Renal cortex interstitium (tissue), 11 donors: ENCODE data around the gene DPP8. TPM values are rescaled to one million over a fixed set of nuclear protein-coding genes. Genes with fewer than 3 reads are reported as not detected.
"Not testable (repeated sequence)": the region's sequence is repeated elsewhere in the genome, so short reads cannot be mapped to it uniquely, and the experiment has no call there.

Experiments
- DNase-seq, 11 donors: peaks; one replicate each; pipeline ENCODE4 v3.0.0-alpha.2; 2013; ENCODE audit warnings: low read depth in 9 of 11, low spot score in 4 of 11; ENCODE audit errors: extremely low read depth in 1 of 11
- polyA plus RNA-seq, 3 donors: library from polyadenylated mRNA; unstranded; fragments of 120-200 nt; gene quantifications; one replicate each; pipeline ENCODE4 v1.2.1, GENCODE V29; 2013; ENCODE audit not compliant: insufficient read length in 3 of 3

The DPP8 gene
- polyA plus RNA-seq, 3 donors: 25.3 to 31.5 (median 26.9) TPM

DNA sequence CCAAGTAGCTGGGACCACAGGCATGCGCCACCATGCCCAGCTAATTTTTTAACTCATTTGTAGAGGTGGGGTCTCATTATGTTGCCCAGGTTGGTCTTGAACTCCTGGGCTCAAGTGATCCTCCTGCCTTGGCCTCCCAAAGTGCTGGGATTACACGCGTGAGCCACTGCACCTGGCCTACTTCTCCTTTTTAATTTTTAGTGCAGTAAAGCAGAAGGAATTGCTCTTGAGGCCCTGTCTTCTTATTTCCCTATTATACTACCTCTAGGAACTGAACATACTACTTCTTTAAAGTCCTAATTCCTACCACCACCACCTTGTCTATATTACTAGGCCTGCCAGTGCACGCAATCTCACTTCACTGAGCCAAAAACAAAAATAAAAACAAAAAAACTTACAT, 62.2 kb downstream of the DPP8 start:
- DNase-seq: not testable (repeated sequence)

DNA sequence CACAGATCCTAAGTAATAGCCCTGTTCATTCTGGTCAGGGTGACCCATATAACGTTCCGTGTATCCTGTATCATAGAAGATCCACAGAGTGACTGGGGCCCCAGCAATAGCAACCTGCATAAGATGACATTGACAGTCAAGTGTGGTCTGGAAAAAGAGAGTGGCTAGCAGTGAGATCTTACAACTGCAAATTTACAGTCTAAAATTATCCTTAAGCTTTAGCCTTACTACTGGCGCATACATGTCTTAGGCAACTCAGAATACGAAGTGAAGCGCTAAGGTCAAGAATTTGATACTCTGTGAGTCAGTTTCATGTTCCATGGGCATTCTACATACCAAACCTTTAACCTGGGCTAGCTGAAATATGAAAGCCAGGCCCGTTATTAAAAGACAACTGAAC, 65.5 kb downstream of the DPP8 start:
- no peak for DNase-seq

DNA sequence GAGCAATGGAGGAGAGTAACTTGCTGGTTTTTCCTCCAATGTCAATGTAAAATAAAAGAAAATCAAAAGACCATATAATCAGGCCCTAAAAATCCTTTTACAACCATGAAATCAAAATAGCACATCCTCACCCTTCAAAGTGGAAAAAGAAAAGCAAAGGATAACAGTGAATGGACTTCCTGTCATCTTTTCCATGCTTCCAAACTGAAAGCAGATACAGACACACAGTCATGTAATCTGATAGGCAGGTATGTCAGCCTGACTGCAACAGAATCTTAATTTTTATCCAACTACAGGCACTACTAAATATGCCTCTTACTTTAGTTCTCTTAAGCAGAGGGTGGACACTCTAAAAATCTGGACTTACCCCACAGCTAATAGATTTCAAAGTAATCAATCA, 66.9 kb downstream of the DPP8 start:
- DNase-seq: no peak

DNA sequence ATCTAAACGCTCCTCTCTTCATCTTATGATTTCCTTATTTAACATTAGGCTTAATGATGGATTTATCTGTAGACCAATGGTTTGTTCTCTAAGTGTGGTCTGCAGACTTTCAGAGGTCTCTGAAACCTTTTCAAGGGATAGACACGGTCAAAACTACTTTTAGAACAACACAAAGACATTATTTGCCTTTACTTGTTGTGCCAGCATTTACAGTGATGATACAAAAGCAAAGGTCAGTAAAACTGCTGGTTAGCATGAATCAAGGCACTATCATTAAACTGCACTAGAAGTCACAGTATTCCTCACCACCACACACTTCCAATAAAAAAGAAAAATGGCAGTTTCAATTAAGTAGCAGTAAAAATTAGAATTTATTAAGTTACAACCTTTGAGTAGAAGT, 70.3 kb downstream of the DPP8 start:
- DNase-seq: no peak

DNA sequence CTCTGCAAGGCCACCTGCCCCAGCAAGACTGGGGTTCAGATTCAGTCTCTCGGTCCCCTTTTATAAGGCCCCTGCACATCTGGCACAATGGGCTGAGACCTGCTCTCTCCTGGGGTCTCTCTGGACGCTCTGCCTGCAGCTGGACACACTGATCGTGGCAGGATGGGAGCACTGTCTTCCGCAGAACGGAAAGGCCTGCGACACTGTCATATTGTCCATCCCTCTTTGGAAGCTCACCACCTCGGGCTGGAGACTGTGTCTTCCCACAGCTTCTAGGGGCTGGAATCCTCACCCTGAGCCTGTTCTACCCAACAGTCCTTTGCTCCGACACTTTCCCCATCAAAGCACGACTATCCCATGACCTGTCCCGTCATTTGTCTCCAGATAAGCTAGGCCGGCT, 83.3 kb downstream of the DPP8 start:
- no peak for DNase-seq

DNA sequence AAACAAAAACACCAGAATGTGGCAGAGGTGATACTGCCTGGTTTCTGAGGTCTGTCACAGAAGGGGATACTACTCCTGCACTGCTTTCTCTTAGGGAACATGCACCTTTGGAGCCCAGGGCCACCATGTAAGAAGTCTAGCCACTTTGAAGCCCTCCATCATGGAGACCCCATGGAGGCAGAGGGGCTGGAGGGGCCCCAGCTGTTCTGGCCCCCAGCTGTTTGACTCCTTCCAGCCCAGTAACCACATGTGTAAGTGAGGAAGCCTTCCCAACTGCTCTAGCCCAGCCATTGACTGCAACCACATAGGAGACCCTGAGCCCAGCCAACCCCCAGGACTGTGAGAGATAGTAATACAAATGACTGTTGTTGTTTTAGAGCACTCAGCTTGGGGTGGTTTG, 85.8 kb downstream of the DPP8 start:
- DNase-seq: no peak

DNA sequence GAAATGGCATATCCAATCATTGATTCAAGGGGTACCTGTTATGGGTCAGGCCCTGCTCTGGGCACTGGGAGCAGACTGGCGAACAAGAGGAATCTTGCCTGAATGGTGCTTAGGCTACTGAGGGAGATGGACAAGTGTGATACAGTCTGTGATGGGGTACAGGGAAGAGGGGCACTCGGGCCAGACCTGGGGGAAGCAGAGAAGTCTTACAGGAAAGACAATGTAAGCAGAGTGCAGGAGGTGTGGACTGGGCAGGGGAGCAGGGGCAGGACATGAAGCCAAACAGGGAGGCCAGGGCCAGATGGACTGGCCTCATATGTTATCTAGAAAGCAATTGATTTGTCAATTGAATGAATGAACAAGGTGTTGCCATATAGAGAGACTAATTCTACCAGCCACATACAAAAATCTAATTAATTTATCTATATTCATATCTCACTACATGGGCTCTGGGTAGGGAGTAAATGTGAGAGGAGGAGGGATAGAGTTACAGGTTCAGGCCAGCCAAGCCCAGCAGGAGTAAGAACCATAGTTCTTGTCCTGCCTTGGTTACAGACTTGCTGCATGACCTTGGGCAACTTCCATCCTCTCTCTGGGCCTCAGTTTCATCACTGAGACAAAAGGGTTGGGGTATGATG, 91.2 kb downstream of the DPP8 start:
- DNase-seq: no peak

DNA sequence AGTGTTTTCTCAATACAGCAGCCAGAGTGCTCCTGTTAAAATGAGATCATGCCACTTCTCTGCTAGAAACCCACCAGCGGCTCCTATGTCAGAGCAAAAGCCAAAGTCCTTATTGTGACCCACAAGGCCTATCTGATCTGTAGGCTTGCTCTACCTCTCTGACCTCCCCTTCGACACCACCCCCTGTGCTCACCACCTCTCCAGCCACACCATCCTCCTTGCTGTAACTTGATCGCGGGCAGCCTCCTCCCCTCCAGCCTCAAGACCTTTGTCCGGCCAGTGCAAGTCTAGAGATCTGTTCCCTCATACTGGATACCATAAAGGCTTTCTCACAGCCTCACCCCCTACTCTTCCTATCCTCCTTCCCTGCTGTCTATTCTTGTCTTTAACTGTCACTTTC, 92.8 kb downstream of the DPP8 start:
- no peak for DNase-seq

DNA sequence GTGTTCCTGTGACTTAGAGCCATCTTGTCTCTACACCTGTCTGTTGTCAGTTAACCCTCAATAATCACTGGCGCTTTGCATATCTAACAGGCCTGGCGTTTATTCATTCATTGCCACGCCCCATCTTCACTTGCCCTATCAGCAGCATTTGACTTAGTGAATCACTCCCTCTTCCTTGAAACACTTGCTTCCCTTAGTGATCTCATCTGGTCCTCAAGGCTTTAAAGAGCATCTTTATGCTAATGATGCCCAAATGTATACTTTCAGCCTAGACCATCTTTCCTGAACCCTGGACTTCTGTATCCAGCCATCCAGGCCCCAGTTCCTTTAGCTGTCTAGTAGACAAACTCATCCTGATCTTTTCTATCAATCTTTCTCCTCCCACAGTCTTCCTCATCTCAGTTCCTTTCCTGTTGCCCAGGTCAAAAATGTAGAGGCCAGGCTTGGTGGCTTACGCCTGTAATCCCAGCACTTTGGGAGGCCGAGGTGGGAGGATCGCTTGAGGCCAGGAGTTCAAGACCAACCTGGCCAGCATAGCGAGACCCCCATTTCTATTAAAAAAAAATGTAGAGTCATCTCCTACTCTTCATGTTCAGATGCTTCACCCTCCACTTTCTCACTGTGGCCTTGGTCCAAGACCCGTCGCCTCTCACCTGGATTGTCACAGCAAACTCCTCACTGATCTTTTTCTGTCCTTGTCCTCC, 93.4 kb downstream of the DPP8 start:
- no peak for DNase-seq

DNA sequence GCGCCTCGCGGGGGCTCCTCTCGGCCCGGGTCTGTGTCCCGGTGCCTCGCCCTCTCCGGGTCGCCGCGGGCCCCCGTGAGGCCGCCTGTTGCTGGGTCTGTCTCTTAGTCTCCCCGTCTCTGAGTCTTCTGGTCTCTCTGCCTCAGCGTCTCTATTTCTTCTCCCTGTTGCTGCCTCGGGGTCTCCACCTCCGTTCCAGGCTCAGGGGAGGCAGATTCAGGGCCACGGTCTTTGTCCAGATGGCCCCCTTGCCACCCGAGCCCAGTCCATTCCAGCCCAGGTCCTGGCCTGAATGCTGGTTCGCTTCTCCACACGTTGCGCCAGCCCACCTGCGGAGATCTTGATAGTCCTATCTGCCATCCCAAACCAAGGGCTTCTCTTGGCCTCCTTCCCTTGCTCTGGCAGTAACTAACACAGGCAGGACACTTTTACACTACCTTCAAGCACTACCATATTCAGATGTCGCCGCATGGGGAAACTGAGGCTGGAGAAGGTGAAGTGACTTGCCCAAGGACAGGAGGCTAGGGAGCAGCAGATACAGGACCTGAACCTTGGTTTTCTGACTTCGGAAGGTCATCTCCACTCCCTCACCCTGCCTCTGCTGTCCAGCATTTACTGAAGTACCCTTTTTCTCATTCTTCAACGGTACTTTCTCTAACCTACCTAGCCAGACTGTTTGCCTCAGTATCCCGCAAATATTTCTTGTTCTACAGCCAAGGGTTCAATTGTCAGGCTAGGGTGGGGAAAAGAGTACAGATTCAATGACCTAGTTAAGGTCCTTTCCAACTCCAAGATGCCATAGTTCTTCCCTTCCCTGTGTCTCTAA, 94.1 kb downstream of the DPP8 start:
- no peak for DNase-seq

DNA sequence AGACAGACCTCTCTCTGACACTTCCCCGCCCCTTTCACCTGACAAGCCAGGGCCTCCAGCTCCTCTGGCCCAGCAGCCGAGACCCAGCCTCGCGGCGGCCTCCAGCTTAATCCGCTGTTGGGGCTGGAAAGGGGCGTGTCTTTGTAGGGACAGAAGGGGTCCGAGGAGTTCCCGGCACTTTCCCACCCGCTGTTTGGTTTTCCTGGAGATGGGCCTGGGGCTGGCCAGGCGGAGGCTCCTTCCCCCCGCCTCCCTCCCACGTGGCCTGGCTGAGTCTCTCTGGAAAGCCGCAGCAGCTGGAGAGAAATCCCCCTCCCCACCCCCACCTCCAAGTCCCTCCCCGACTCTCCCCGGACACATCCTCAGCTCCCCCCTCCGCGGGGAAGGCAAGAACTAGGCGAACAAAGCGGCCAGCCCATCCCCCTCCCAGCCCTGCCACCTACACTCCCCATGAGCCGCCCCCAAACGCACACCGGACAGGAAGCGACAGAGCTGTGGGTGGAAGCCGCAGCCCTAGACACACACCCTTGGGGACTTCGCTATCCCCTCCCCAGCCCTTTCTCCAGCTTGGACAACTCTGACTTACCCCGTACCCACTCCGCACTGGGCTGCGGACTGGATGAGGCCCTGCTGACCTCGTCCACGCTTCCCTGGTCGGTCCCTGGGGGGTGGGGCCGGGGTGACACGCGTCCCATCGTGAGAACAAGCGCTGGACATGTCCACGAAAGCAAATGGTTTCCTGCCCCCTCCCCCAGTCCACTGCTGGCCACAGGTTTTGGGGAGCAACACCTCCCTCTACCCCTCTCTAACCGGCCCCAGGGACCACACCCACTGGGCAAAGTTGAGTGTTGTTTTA, 95.9 kb downstream of the DPP8 start:
- peak in 5 of 11 donors; percentile 56 to 78 (median 76) for DNase-seq

DNA sequence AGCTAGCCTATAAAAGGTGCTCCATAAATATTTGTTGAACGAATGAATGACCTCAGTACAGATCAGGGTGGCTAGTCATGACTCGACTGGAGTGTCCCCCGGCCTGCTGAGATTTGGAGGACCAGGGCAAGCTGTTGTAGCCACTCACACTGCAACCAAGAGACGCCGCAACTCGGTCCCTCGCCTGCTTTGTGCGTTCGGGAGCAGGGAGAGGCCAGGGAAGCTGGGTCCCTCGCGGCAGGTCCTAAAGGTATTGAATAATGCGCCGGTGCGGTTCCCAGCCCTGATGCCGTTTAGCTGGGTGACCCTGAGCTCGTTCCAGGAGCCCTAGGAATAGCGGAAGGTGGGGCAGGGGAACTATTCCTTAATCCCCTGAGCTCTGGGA, 96.5 kb downstream of the DPP8 start:
- DNase-seq: no peak

DNA sequence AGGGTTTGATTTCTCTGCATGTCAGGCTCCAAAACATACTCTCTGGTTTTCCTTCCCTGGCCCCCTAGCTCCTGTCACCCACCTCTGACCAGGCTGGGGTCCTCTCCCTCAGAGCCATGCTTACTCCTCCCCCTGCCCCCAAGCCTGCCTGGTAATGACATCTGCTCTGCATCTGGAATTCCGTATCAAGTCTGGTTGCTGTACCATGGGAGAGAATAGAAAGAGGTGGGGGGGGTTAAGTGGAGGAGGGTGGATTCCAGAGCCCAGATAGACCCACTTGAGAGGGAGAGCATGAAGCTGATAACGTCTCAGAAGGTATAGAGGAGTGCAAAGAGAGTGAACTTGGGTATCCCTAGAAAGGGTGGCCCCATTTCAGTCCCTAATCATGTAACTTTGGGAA, 98.9 kb downstream of the DPP8 start:
- DNase-seq: no peak

DNA sequence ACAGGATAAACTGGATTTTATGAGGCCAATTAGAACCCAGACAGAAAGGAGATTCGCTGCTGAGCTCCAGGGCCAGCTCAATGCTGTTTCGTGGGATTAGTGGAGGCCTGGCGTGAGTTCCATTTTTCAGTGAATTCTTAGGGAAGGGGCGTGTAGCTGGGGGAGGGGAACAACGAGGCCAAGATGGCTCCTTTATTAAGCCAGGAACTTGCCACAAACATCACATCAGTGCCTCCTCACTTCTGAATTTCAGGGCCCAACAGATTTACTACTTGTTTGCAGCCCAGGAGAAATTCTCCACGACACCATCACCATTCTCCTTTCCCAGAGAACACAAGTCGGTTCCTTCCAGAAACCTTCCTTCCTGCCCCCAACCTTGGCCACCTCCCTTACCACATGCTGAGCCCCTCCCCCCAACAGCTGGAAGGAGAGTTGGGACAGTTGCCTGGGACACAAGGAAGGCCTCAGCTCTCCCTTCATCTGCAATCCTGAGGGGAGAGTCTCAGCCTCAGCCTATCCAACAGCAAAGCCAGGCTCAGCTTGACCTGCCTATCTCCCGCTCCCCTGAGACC, 100.6 kb downstream of the DPP8 start:
- no peak for DNase-seq

DNA sequence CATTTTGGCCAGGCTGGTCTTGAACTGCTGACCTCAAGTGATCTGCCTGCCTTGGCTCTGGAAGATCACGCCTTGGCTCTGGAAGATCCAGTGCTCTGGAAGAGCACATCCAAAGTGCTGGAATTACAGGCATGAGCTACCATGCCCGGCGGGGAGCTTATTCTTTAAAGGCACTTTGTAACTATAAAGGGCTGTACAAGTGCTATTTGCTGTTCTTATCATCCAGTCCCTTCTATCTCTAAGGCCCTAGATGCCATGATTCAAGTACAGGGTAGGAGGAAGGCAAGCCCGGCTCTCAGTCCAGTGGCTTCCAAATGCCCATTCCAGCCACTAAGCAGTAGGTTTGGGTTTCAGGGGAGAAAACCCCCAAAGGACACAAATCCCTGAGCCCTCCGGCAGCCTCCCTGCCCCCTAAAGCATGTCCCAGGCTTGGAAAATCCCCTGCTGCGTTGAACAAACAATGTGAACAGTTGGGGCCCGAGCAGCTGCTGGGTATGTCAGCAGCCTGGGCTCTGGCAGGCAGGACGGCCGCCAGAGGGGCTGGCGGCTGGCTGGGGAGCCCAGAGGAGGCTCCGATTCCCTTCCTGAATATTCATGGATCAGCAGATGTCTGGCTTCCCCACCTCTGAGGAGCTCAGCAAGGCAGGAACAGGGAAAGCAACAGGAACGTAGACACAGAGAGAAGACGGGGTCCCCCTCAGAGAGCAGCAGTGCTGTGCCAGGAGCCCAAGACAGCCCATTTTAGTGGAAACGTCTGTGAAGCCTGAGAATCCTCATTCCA, 102.5 kb downstream of the DPP8 start:
- DNase-seq: no peak

DNA sequence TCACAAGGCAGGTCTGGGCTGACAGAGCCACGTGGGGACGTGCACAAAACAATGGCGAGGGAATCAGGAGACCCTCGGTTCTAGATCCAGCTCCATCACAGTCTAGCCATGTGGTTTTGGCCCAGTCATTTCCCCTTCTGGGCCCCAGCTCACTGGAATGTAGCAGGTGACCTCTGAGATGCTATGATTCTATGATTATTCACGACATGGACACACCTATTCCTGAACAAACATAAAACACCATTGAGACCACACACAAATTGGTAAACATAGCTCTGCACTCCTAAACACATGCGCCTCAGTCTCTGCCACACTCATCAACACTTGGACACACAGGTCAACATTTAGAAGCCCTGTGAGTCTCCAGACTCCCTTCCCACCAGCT, 103.7 kb downstream of the DPP8 start:
- DNase-seq: no peak

DNA sequence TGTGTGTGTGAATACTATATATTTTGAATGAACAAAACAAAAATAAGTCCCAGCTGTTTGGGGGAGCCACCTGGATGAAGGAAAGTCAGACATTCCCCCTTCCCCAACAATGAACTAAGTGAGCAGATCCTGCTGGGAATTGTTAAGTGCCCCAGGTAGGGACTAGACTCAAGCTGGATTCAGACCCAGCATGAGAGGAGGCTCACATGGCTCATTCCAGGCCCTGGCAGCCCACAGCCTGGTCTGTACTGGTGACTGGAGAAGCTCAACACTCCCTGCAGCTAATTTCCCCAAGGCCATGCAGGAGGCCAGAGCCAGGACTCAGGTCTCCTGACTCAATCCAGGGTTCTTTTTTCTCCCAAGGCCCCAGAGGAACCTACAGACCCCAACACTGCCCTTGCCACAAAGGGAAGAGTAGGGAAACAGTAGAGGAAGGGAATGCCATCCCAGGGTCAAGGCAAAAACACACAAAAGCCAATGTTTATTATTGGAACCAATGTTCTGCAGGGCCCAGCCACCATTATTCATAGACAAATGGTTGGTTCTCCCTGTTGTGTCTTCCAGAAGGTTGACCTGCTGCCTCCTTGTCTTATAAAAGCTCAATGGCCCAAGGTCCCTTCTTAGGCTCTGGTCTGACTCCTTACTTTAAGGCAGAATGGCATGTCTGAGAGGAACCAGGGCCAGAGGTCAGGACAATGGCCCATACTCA, 104.3 kb downstream of the DPP8 start:
- DNase-seq: no peak

DNA sequence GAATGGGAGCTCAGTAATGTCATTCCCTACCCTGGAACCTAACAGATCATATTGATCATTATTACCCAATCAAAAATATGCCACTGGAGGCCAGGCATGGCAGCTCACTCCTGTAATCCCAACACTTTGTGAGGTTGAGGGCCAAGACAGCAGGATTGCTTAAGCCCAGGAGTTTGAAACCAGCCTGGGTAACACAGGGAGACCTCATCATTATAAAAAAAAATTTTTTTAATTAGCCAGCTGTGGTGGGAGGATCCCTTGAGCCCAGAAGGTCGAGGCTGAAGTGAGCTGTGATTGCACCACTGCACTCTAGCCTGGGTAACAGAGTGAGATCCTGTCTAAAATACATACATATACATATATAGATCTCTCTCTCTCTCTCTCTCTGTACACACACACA, 104.9 kb downstream of the DPP8 start:
- no peak for DNase-seq
